A549 treated with AZD9567 at 1 μM for 4 hours (cell line): ENCODE results near the gene ANXA9. TPM values are rescaled to one million over a fixed set of nuclear protein-coding genes. Genes with fewer than 3 reads are reported as not detected.

Experiments used
- total RNA-seq: library from RNA; stranded (reverse); fragments of 200-300 nt; extraction: Qiagen RNA extraction; gene quantifications from 5 replicates; pipeline ENCODE4 v1.2.3, GENCODE V29; 2022; ENCODE audit not compliant: insufficient read depth

ANXA9 gene
- 0.77 to 1.2 TPM (median 0.81 TPM) in 4 of 5 replicates, not detected in the other for total RNA-seq

GRCh38 chr1:150981805-150982712 is at the start of gene ANXA9:
Gene ANXA9 (plus strand): TSS chr1:150982292. CDS start chr1:150983106, 814 bp downstream.

GRCh38 chr1:150974580-150975478 is 7.3 kb upstream of the ANXA9 start, which contains the start of gene CERS2:
Gene CERS2 (minus strand): TSS chr1:150974835. CDS start chr1:150969090, 5,745 bp downstream.

GRCh38 chr1:151006327-151007052 is 24.4 kb downstream of the ANXA9 start, which contains the start of gene MINDY1:
Gene MINDY1 (minus strand): TSS chr1:151006902. CDS start chr1:151002617, 4,285 bp downstream.

GRCh38 chr1:151008244-151009205 is 26.4 kb downstream of the ANXA9 start, which contains the start of gene PRUNE1:
Gene PRUNE1 (plus strand): TSS chr1:151008449. CDS start chr1:151008633, 184 bp downstream.

GRCh38 chr1:151036356-151036755 is 54.3 kb downstream of the ANXA9 start, which contains the start of gene BNIPL:
Gene BNIPL (plus strand): TSS chr1:151036586. CDS start chr1:151036726, 140 bp downstream.

Other genes with a start within 250 kb of the ANXA9 start
- gene CTSS, start 216.5 kb upstream of the ANXA9 start, total RNA-seq, result 10.5 to 16.4 TPM (median 15.7 TPM) in 5 replicates
- gene CTSK, start 174.0 kb upstream of the ANXA9 start, total RNA-seq, result 1.6 to 2.2 TPM (median 1.7 TPM) in 5 replicates
- 9.5 to 14.0 TPM (median 13.0 TPM) in 5 replicates for gene ARNT, start 105.7 kb upstream of the ANXA9 start, total RNA-seq
- not detected in 5 replicates for gene CTXND2, start 95.2 kb upstream of the ANXA9 start, total RNA-seq
- 12.7 to 23.5 TPM (median 20.2 TPM) in 5 replicates for gene SETDB1, start 55.9 kb upstream of the ANXA9 start, total RNA-seq
- gene CERS2, start 7.5 kb upstream of the ANXA9 start, total RNA-seq, result 226 to 237 TPM (median 232 TPM) in 5 replicates
- 2.3 to 3.6 TPM (median 2.9 TPM) in 5 replicates for gene MINDY1, start 24.6 kb downstream of the ANXA9 start, total RNA-seq
- 11.1 to 15.2 TPM (median 14.6 TPM) in 5 replicates for gene PRUNE1, start 26.2 kb downstream of the ANXA9 start, total RNA-seq
- gene BNIPL, start 54.3 kb downstream of the ANXA9 start, total RNA-seq, result 0.03 to 0.28 TPM (median 0.12 TPM) in 4 of 5 replicates, not detected in the other
- 4.1 to 8.4 TPM (median 6.6 TPM) in 5 replicates for gene C1orf56, start 65.5 kb downstream of the ANXA9 start, total RNA-seq
- gene CDC42SE1, start 77.3 kb downstream of the ANXA9 start, total RNA-seq, result 72.3 to 96.4 TPM (median 74.4 TPM) in 5 replicates
- 10.9 to 14.5 TPM (median 13.4 TPM) in 5 replicates for gene MLLT11, start 78.1 kb downstream of the ANXA9 start, total RNA-seq
- 2.9 to 3.5 TPM (median 3.1 TPM) in 5 replicates for gene GABPB2, start 88.5 kb downstream of the ANXA9 start, total RNA-seq
- 1.7 to 2.2 TPM (median 1.9 TPM) in 4 of 5 replicates, not detected in the other for gene SEMA6C, start 164.3 kb downstream of the ANXA9 start, total RNA-seq
- gene TNFAIP8L2, start 174.4 kb downstream of the ANXA9 start, total RNA-seq, result not detected in 5 replicates
- gene LYSMD1, start 183.6 kb downstream of the ANXA9 start, total RNA-seq, result 5.0 to 8.2 TPM (median 5.4 TPM) in 5 replicates
- gene SCNM1, start 183.9 kb downstream of the ANXA9 start, total RNA-seq, result 47.1 to 48.4 TPM (median 47.7 TPM) in 5 replicates
- gene TMOD4, start 193.7 kb downstream of the ANXA9 start, total RNA-seq, result 0.21 to 0.34 TPM (median 0.23 TPM) in 4 of 5 replicates, not detected in the other
- gene VPS72, start 207.9 kb downstream of the ANXA9 start, total RNA-seq, result 41.8 to 48.0 TPM (median 42.8 TPM) in 5 replicates
- 45.2 to 70.0 TPM (median 47.0 TPM) in 5 replicates for gene PIP5K1A, start 216.3 kb downstream of the ANXA9 start, total RNA-seq